Erythroblast (primary cell): ENCODE results near the gene SULF2.

ENCODE experiments used
- DNase-seq, 2 experiments: peaks; one replicate each; lab custom pipeline; 2025; lab: John Stamatoyannopoulos, UW
- GATA1 ChIP-seq: IDR thresholded peaks from 2 replicates; pipeline ENCODE4 v1.6.1; 2011; ENCODE audit warnings: low read depth, mild to moderate bottlenecking, control low read depth, low read length, moderate library complexity
- POLR2A ChIP-seq: IDR thresholded peaks from 2 replicates; pipeline ENCODE4 v1.6.1; 2011; ENCODE audit warnings: mild to moderate bottlenecking, low read length

SULF2 gene

GRCh38 chr20:47614703-47615309, 170.5 kb downstream of the SULF2 start:
- no peak for TF ChIP-seq POLR2A
- TF ChIP-seq GATA1 = no peak
- no peak for DNase-seq

GRCh38 chr20:47612670-47613069, 172.6 kb downstream of the SULF2 start:
- DNase-seq = peak in 1 of 2 experiments; percentile 5
- TF ChIP-seq POLR2A (no peak), GATA1 (no peak)

- no peak for DNase-seq
- no peak for TF ChIP-seq GATA1
- no peak for TF ChIP-seq POLR2A
Observed at GRCh38 chr20:47611785-47612184, 173.5 kb downstream of the SULF2 start.

- TF ChIP-seq POLR2A (no peak), GATA1 (no peak)
- no peak for DNase-seq
Observed at GRCh38 chr20:47610945-47611250, 174.4 kb downstream of the SULF2 start.

GRCh38 chr20:47610247-47610944, 174.9 kb downstream of the SULF2 start:
- peak in 1 of 2 experiments; percentile 57 for DNase-seq
- TF ChIP-seq GATA1 (no peak), POLR2A (no peak)

GRCh38 chr20:47609001-47609400, 176.3 kb downstream of the SULF2 start:
- no peak for TF ChIP-seq POLR2A
- no peak for TF ChIP-seq GATA1
- no peak for DNase-seq
